Suprapubic skin (tissue), 4 donors: ENCODE results near the gene SYTL5. TPM values are rescaled to one million over a fixed set of nuclear protein-coding genes. Genes with fewer than 3 reads are reported as not detected.

Experiments used
- DNase-seq, 2 donors: peaks; one replicate each; pipeline ENCODE4 v3.0.0-alpha.2; 2019; ENCODE audit warnings: low spot score in 2 of 2
- H3K27ac ChIP-seq: fragments of 200-600 bp; sonication (generic); one replicate; pipeline ENCODE4 v1.5.1; 2019
- H3K27me3 ChIP-seq: fragments of 200-600 bp; sonication (generic); one replicate; pipeline ENCODE4 v1.5.1; 2019
- H3K36me3 ChIP-seq: fragments of 200-600 bp; sonication (generic); one replicate; pipeline ENCODE4 v1.5.1; 2019
- H3K4me1 ChIP-seq: fragments of 200-600 bp; sonication (generic); one replicate; pipeline ENCODE4 v1.5.1; 2019
- H3K4me3 ChIP-seq: fragments of 200-600 bp; sonication (generic); one replicate; pipeline ENCODE4 v1.5.1; 2019; ENCODE audit warnings: mild to moderate bottlenecking
- H3K9me3 ChIP-seq: fragments of 200-600 bp; sonication (generic); one replicate; pipeline ENCODE4 v1.5.1; 2019
- CTCF ChIP-seq, 2 donors: fragments of 200-600 bp in 1 of 2; fragments of 450-650 bp in 1 of 2; sonication (generic) in 1 of 2; IDR thresholded peaks; one replicate each; pipeline ENCODE4 v1.5.1; 2016 to 2019; ENCODE audit warnings: antibody characterized with exemption in 2 of 2, mild to moderate bottlenecking in 1 of 2, moderate library complexity in 1 of 2
- EP300 ChIP-seq: sonication (generic); formaldehyde crosslinking; IDR thresholded peaks from one replicate; pipeline ENCODE4 v1.6.1; 2017; ENCODE audit warnings: antibody characterized with exemption
- POLR2A ChIP-seq, 2 donors: fragments of 450-650 bp; IDR thresholded peaks; one replicate each; pipeline ENCODE4 v1.6.1; 2017; ENCODE audit warnings: antibody characterized with exemption in 2 of 2, mild to moderate bottlenecking in 2 of 2, moderate library complexity in 2 of 2
- POLR2AphosphoS5 ChIP-seq, 3 donors: sonication (generic); formaldehyde crosslinking; IDR thresholded peaks; one replicate each; pipeline ENCODE4 v1.6.1; 2017; ENCODE audit warnings: antibody characterized with exemption in 3 of 3
- WGBS: methylation state at CpG from one replicate; pipeline ENCODE4 v1.1.5; 2018; 5-methylcytosine and 5-hydroxymethylcytosine counted together
- total RNA-seq, 4 donors: library from RNA; depleted of rRNA; stranded (reverse); fragments of >200 nt; gene quantifications; one replicate each; pipeline ENCODE4 v1.1.0, GENCODE V29; 2016

SYTL5 gene
- total RNA-seq, 4 donors from 2014 or later: 0.25 to 0.65 (median 0.37) TPM

GRCh38 chrX:38112566-38112965, 106.2 kb downstream of the SYTL5 start:
- Histone ChIP-seq H3K27ac (no peak overlapping the region), H3K4me3 (no peak overlapping the region), H3K4me1 (no peaks in the 10 kb centered on the region), H3K36me3 (no peaks in the 10 kb centered on the region), H3K9me3 (no peaks in the 10 kb centered on the region), H3K27me3 (no peaks in the 10 kb centered on the region)
- no peak for DNase-seq
- no peak for TF ChIP-seq POLR2AphosphoS5 (IDR thresholded peaks at IDR 0.05)
- TF ChIP-seq POLR2A (IDR thresholded peaks at IDR 0.05): no peak
- TF ChIP-seq EP300: no peak
- TF ChIP-seq CTCF (IDR thresholded peaks at IDR 0.05): no peak
- 49% methylated on average over 4 of the region's 4 CpGs for WGBS

- TF ChIP-seq POLR2AphosphoS5 (IDR thresholded peaks at IDR 0.05): no peak
- no peak for TF ChIP-seq CTCF (IDR thresholded peaks at IDR 0.05)
- TF ChIP-seq POLR2A (IDR thresholded peaks at IDR 0.05): no peak
- TF ChIP-seq EP300: no peak
- no peak for DNase-seq
- Histone ChIP-seq H3K9me3 (no peaks in the 10 kb centered on the region), H3K4me1 (no peaks in the 10 kb centered on the region), H3K36me3 (no peaks in the 10 kb centered on the region), H3K27me3 (no peaks in the 10 kb centered on the region), H3K4me3 (no peak overlapping the region), H3K27ac (no peak overlapping the region)
- WGBS: 74% methylated on average over 1 of the region's 1 CpG
Measured at GRCh38 chrX:38116706-38117105, 110.4 kb downstream of the SYTL5 start.

- Histone ChIP-seq H3K27me3 (no peaks in the 10 kb centered on the region), H3K36me3 (no peaks in the 10 kb centered on the region), H3K9me3 (no peaks in the 10 kb centered on the region), H3K4me3 (no peak overlapping the region), H3K4me1 (no peaks in the 10 kb centered on the region), H3K27ac (no peak overlapping the region)
- no peak for DNase-seq
- 61% methylated on average over 7 of the region's 7 CpGs for WGBS
- TF ChIP-seq EP300 (no peak), CTCF (IDR thresholded peaks at IDR 0.05) (no peak), POLR2AphosphoS5 (IDR thresholded peaks at IDR 0.05) (no peak), POLR2A (IDR thresholded peaks at IDR 0.05) (no peak)
Measured at GRCh38 chrX:38117485-38117884, 111.1 kb downstream of the SYTL5 start.

GRCh38 chrX:38124000-38124399, 117.6 kb downstream of the SYTL5 start:
- Histone ChIP-seq H3K27ac (no peak overlapping the region), H3K36me3 (no peaks in the 10 kb centered on the region), H3K27me3 (no peaks in the 10 kb centered on the region), H3K9me3 (no peaks in the 10 kb centered on the region), H3K4me1 (no peaks in the 10 kb centered on the region), H3K4me3 (no peak overlapping the region)
- TF ChIP-seq POLR2AphosphoS5 (IDR thresholded peaks at IDR 0.05) (no peak), CTCF (IDR thresholded peaks at IDR 0.05) (no peak), POLR2A (IDR thresholded peaks at IDR 0.05) (no peak), EP300 (no peak)
- 58% methylated on average over 1 of the region's 1 CpG for WGBS
- DNase-seq: no peak

- no peaks in the 10 kb centered on the region for H3K36me3 ChIP-seq
- H3K27ac ChIP-seq: no peak overlapping the region
- TF ChIP-seq POLR2A (IDR thresholded peaks at IDR 0.05): no peak
- no peaks in the 10 kb centered on the region for H3K27me3 ChIP-seq
- no peak overlapping the region for H3K4me3 ChIP-seq
- no peaks in the 10 kb centered on the region for H3K9me3 ChIP-seq
- no peaks in the 10 kb centered on the region for H3K4me1 ChIP-seq
- no peak for DNase-seq
- WGBS: 71% methylated on average over 3 of the region's 3 CpGs
Measured at GRCh38 chrX:38126179-38126578, 119.8 kb downstream of the SYTL5 start.

GRCh38 chrX:38127961-38128360, 121.6 kb downstream of the SYTL5 start:
- DNase-seq: no peak
- Histone ChIP-seq H3K4me3 (no peak overlapping the region), H3K9me3 (no peaks in the 10 kb centered on the region), H3K4me1 (no peaks in the 10 kb centered on the region), H3K27ac (no peak overlapping the region), H3K27me3 (no peaks in the 10 kb centered on the region), H3K36me3 (no peaks in the 10 kb centered on the region)
- WGBS: 79% methylated on average over 1 of the region's 1 CpG
- TF ChIP-seq EP300 (no peak), POLR2AphosphoS5 (IDR thresholded peaks at IDR 0.05) (no peak), POLR2A (IDR thresholded peaks at IDR 0.05) (no peak), CTCF (IDR thresholded peaks at IDR 0.05) (no peak)
